Mammary epithelial cell (primary cell): ENCODE measurements around the gene ADARB1.

Source experiments
- CTCF ChIP-seq, 2 donors: IDR thresholded peaks in 1 of 2; conservative IDR thresholded peaks in 1 of 2; 2 replicates each; pipeline ENCODE4 v1.5.1; 2011 to 2012; ENCODE audit warnings: inconsistent platforms in 2 of 2, low read length in 2 of 2, mild to moderate bottlenecking in 2 of 2, control low read depth in 1 of 2, low read depth in 1 of 2; ENCODE audit not compliant: insufficient read depth in 1 of 2; ENCODE audit errors: extremely low read depth in 1 of 2
- EZH2 ChIP-seq: IDR thresholded peaks from 2 replicates; pipeline ENCODE4 v1.6.1; 2012; ENCODE audit warnings: low read length, inconsistent platforms, borderline replicate concordance

DNA sequence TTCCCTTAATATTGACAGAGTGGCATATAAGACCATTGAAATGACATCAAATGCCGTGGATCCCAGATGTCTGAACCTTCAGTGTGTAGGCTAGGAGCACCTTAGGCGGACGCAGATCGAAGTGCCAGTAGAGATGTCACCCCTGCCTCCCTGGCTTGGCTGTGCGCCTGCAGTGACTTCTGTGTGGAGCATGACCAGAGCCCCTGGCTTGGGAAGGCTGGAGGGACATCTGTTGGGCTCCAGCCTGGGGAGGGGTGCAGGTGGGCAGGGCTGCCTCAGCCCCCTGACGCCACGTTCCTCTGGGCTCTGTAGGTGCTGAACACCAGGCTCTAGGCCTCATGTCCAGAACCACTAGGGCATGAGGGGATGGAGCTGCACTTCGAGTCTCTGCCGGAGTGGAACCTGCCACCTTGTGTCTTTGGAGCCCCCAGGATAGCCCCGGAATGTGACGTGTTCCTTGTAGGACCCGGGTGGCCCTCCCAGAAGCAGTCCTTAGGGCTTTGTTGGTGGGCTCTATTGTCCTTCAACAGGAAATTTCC, 103.8 kb downstream of the ADARB1 start:
- TF ChIP-seq CTCF (conservative IDR thresholded peaks at IDR 0.05 in 1 of 2, IDR thresholded peaks at IDR 0.05 in 1 of 2; ENCODE audit: extremely low read depth in 1 of 2, insufficient read depth in 1 of 2, low read depth in 1 of 2, low read length in 2 of 2) (no peak), EZH2 (no peak)
